Measurements from ENCODE around the gene UBE2K. TPM values are rescaled to one million over a fixed set of nuclear protein-coding genes. Genes with fewer than 3 reads are reported as not detected.

Gene UBE2K
- total RNA-seq, 1 experiment from 2014 or later = 77.7 TPM

GRCh38 chr4:39660045-39660444, 37.9 kb upstream of the UBE2K start:
- no peak for TF ChIP-seq CTCF (IDR thresholded peaks at IDR 0.05; ENCODE audit: unreplicated experiment)
- intact Hi-C loops (cut with micrococcal nuclease; ENCODE audit: unreplicated experiment) = no loop called here
- no TSS peak for BruUV-seq (replicated peaks)
- Mint-ChIP-seq H3K4me3 (ENCODE audit: low read depth, unreplicated experiment) (no peak overlapping the region), H3K27me3 (ENCODE audit: unreplicated experiment) (no peaks in the 10 kb centered on the region), H3K27ac (ENCODE audit: unreplicated experiment) (no peak overlapping the region), H3K4me1 (ENCODE audit: low read depth, unreplicated experiment) (peaks cover 9% of the 10 kb centered on the region), H3K36me3 (ENCODE audit: insufficient read depth, unreplicated experiment) (no peaks in the 10 kb centered on the region), H3K9me3 (ENCODE audit: low read depth, unreplicated experiment) (no peaks in the 10 kb centered on the region)
- no peak for DNase-seq
- CTCF ChIA-PET = no interaction called here

GRCh38 chr4:39660757-39661156, 37.2 kb upstream of the UBE2K start:
- no TSS peak for BruUV-seq (replicated peaks)
- no peaks in the 10 kb centered on the region for H3K36me3 Mint-ChIP-seq (ENCODE audit: insufficient read depth, unreplicated experiment)
- intact Hi-C loops (cut with micrococcal nuclease; ENCODE audit: unreplicated experiment) = no loop called here
- peaks cover 12% of the 10 kb centered on the region for H3K4me1 Mint-ChIP-seq (ENCODE audit: low read depth, unreplicated experiment)
- DNase-seq = no peak
- H3K4me3 Mint-ChIP-seq (ENCODE audit: low read depth, unreplicated experiment) = no peak overlapping the region
- CTCF ChIA-PET = no interaction called here
- TF ChIP-seq CTCF (IDR thresholded peaks at IDR 0.05; ENCODE audit: unreplicated experiment) = no peak
- H3K27ac Mint-ChIP-seq (ENCODE audit: unreplicated experiment) = no peak overlapping the region
- H3K27me3 Mint-ChIP-seq (ENCODE audit: unreplicated experiment) = no peaks in the 10 kb centered on the region
- H3K9me3 Mint-ChIP-seq (ENCODE audit: low read depth, unreplicated experiment) = no peaks in the 10 kb centered on the region

- Mint-ChIP-seq H3K36me3 (ENCODE audit: insufficient read depth, unreplicated experiment) (no peaks in the 10 kb centered on the region), H3K27me3 (ENCODE audit: unreplicated experiment) (no peaks in the 10 kb centered on the region), H3K4me3 (ENCODE audit: low read depth, unreplicated experiment) (no peak overlapping the region), H3K27ac (ENCODE audit: unreplicated experiment) (no peak overlapping the region), H3K9me3 (ENCODE audit: low read depth, unreplicated experiment) (no peaks in the 10 kb centered on the region), H3K4me1 (ENCODE audit: low read depth, unreplicated experiment) (peaks cover 12% of the 10 kb centered on the region)
- CTCF ChIA-PET = interaction anchor here (0.6 kb wide), 1 partner anchor 19 kb away, joined by 7 read pairs; no protein-coding TSS in a partner anchor
- no TSS peak for BruUV-seq (replicated peaks)
- no peak for DNase-seq
- no peak for TF ChIP-seq CTCF (IDR thresholded peaks at IDR 0.05; ENCODE audit: unreplicated experiment)
- intact Hi-C loops (cut with micrococcal nuclease; ENCODE audit: unreplicated experiment) = no loop called here
Measured at GRCh38 chr4:39662683-39663082, 35.3 kb upstream of the UBE2K start.

- H3K9me3 Mint-ChIP-seq (ENCODE audit: low read depth, unreplicated experiment) = no peaks in the 10 kb centered on the region
- no peaks in the 10 kb centered on the region for H3K27me3 Mint-ChIP-seq (ENCODE audit: unreplicated experiment)
- H3K27ac Mint-ChIP-seq (ENCODE audit: unreplicated experiment) = no peak overlapping the region
- CTCF ChIA-PET = interaction anchor here (0.6 kb wide), 1 partner anchor 610 kb away, joined by 3 read pairs; no protein-coding TSS in a partner anchor
- peaks cover 12% of the 10 kb centered on the region for H3K4me1 Mint-ChIP-seq (ENCODE audit: low read depth, unreplicated experiment)
- no peak for TF ChIP-seq CTCF (IDR thresholded peaks at IDR 0.05; ENCODE audit: unreplicated experiment)
- H3K4me3 Mint-ChIP-seq (ENCODE audit: low read depth, unreplicated experiment) = no peak overlapping the region
- no TSS peak for BruUV-seq (replicated peaks)
- intact Hi-C loops (cut with micrococcal nuclease; ENCODE audit: unreplicated experiment) = no loop called here
- no peak for DNase-seq
- H3K36me3 Mint-ChIP-seq (ENCODE audit: insufficient read depth, unreplicated experiment) = no peaks in the 10 kb centered on the region
Measured at GRCh38 chr4:39664828-39665731, 32.9 kb upstream of the UBE2K start.
